Panc1 (cell line): ENCODE data around the gene GRHL3. TPM values are rescaled to one million over a fixed set of nuclear protein-coding genes. Genes with fewer than 3 reads are reported as not detected.

ENCODE experiments used
- ATAC-seq: fragments of 200-7000 bp; cut with Tn5 transposase; 2 replicates; pipeline ENCODE4 v1.9.1; 2020; ENCODE audit warnings: mild to moderate bottlenecking, moderate library complexity
- BruUV-seq: library from RNA; stranded (reverse); fragments of 400-500 nt; replicated peaks from 2 replicates; lab custom pipeline; 2021; lab: Mats Ljungman, UMichigan
- CTCF ChIA-PET: fragments of 300-600 bp; sonication (Branson Sonifier 250); formaldehyde crosslinking; loops from one replicate; lab custom pipeline; 2022; ENCODE audit warnings: antibody characterized with exemption; lab: Charles Lee
- POLR2A ChIA-PET: fragments of 300-600 bp; sonication (Branson Sonifier 250); formaldehyde crosslinking; loops from one replicate; lab custom pipeline; 2022; ENCODE audit warnings: antibody characterized with exemption; lab: Charles Lee
- DNase-seq: peaks from one replicate; pipeline ENCODE4 v3.0.0-alpha.2; 2010; ENCODE audit warnings: low read depth, low spot score
- H3K27ac ChIP-seq: 2 replicates; pipeline ENCODE4 v1.5.1; 2011; ENCODE audit warnings: mild to moderate bottlenecking, low read length, inconsistent platforms
- H3K27me3 ChIP-seq: fragments of 200-500 bp; sonication (Bioruptor generic); 2 replicates; pipeline ENCODE4 v1.6.0; 2014; ENCODE audit warnings: low read length, inconsistent platforms; ENCODE audit not compliant: control insufficient read depth, insufficient read depth
- H3K36me3 ChIP-seq: fragments of 200-500 bp; sonication (Bioruptor generic); 2 replicates; pipeline ENCODE4 v1.5.1; 2014; ENCODE audit warnings: inconsistent platforms, mild to moderate bottlenecking, low read length, moderate library complexity; ENCODE audit not compliant: control insufficient read depth, insufficient read depth
- H3K4me1 ChIP-seq: 2 replicates; pipeline ENCODE4 v1.5.1; 2011; ENCODE audit warnings: inconsistent platforms, mild to moderate bottlenecking, low read length, moderate library complexity; ENCODE audit not compliant: control insufficient read depth, insufficient read depth
- H3K4me3 ChIP-seq, 2 experiments: 2 replicates each; pipeline ENCODE4 v1.5.1; 2011 to 2012; ENCODE audit warnings: low read depth in 2 of 2, low read length in 2 of 2, mild to moderate bottlenecking in 2 of 2, inconsistent platforms in 1 of 2, moderate library complexity in 1 of 2
- H3K9me3 ChIP-seq: fragments of 200-500 bp; sonication (Bioruptor generic); 2 replicates; pipeline ENCODE4 v1.5.1; 2014; ENCODE audit warnings: low read depth, mild to moderate bottlenecking, inconsistent platforms, low read length, moderate library complexity; ENCODE audit not compliant: control insufficient read depth, insufficient read depth
- POLR2AphosphoS5 ChIP-seq: IDR thresholded peaks from 2 replicates; pipeline ENCODE4 v1.6.1; 2012; ENCODE audit warnings: mild to moderate bottlenecking, low read depth, low read length, moderate library complexity
- SIN3A ChIP-seq: IDR thresholded peaks from 2 replicates; pipeline ENCODE4 v1.6.1; 2012; ENCODE audit warnings: low read depth, mild to moderate bottlenecking, low read length, moderate library complexity, borderline replicate concordance; ENCODE audit not compliant: insufficient read depth
- TCF7L2 ChIP-seq: IDR thresholded peaks from 2 replicates; pipeline ENCODE4 v1.6.1; 2011; ENCODE audit warnings: mild to moderate bottlenecking, low read depth, low read length, inconsistent platforms
- in situ Hi-C: cut with HindIII; loops from 2 replicates; pipeline ENCODE4 v1.10.0; 2016; ENCODE audit warnings: low sequenced_read_pairs, low pct_unique_long_range_greater_than_20kb
- intact Hi-C: fragments of 100-400 bp; cut with micrococcal nuclease; formaldehyde crosslinking; loops from one replicate; pipeline ENCODE4 v1.10.0; 2022; ENCODE audit not compliant: unreplicated experiment
- total RNA-seq: library from RNA; stranded (reverse); gene quantifications from one replicate; pipeline ENCODE4 v1.2.1, GENCODE V29; 2021; ENCODE audit not compliant: unreplicated experiment
- TF ChIP-seq, protein P1 (sequence below): fragments of 450-650 bp; IDR thresholded peaks from 2 replicates; pipeline ENCODE4 v1.5.1; 2017; ENCODE audit warnings: mild to moderate bottlenecking
- TF ChIP-seq, protein P2 (sequence below), 2 experiments: IDR thresholded peaks; 2 replicates each; pipeline ENCODE4 v1.6.1; 2011 to 2012; ENCODE audit warnings: low read depth in 2 of 2, control low read depth in 1 of 2, low read length in 1 of 2, mild to moderate bottlenecking in 1 of 2, moderate library complexity in 1 of 2; ENCODE audit not compliant: insufficient read depth in 1 of 2

GRHL3 gene
- total RNA-seq, 1 experiment from 2014 or later: 16.7 TPM

DNA sequence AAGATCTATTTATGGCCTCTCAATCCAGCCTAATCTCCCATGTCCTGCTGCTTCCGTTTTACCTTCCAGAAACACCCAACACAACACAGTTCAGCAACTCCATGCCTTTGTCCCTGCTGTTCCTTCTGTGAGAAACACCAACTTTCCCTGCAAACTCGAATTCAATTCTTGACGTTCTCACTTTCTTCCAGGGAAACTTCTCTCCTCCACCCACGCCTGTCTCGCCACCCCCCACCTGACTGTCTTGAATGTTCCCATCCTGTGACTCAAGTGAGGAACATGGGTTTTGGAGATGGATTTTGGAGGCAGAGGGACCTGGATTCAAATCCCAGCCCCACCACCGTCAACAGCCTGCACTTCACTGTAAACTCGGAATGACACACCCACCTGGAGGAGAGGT, 44.8 kb downstream of the GRHL3 start:
- Histone ChIP-seq H3K27me3 (no peaks in the 10 kb centered on the region), H3K4me3 (no peak overlapping the region), H3K9me3 (no peaks in the 10 kb centered on the region), H3K36me3 (no peaks in the 10 kb centered on the region), H3K4me1 (peaks cover 19% of the 10 kb centered on the region), H3K27ac (peak overlapping the region; percentile 20)
- TF ChIP-seq, protein P1, sequence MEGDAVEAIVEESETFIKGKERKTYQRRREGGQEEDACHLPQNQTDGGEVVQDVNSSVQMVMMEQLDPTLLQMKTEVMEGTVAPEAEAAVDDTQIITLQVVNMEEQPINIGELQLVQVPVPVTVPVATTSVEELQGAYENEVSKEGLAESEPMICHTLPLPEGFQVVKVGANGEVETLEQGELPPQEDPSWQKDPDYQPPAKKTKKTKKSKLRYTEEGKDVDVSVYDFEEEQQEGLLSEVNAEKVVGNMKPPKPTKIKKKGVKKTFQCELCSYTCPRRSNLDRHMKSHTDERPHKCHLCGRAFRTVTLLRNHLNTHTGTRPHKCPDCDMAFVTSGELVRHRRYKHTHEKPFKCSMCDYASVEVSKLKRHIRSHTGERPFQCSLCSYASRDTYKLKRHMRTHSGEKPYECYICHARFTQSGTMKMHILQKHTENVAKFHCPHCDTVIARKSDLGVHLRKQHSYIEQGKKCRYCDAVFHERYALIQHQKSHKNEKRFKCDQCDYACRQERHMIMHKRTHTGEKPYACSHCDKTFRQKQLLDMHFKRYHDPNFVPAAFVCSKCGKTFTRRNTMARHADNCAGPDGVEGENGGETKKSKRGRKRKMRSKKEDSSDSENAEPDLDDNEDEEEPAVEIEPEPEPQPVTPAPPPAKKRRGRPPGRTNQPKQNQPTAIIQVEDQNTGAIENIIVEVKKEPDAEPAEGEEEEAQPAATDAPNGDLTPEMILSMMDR: no peak
- DNase-seq (no peak), ATAC-seq (no peak)
- no TSS peak for BruUV-seq
- ChIA-PET CTCF (no interaction called here), POLR2A (no interaction called here)
- intact Hi-C loops: no loop called here
- in situ Hi-C loops: no loop called here

DNA sequence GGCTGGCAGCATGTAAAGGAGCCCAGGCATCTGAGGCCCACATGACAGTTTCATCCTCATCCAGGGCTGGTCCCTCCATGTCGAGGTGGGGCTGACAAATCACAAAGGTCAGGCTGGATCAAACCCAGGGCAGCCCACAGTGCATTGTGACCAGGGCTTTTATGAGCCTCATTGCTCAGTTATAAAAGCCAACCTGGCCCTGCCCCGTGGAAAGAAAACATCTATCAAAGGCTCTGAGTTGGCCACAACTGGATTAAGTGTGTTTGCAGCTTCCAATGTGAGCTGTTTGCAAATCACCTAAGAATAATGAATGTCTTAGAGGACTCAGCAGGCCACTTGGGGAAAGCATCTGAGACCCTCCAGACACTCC, 45.4 kb downstream of the GRHL3 start:
- ChIA-PET POLR2A (no interaction called here), CTCF (no interaction called here)
- BruUV-seq: no TSS peak
- intact Hi-C loops: no loop called here
- in situ Hi-C loops: no loop called here
- Histone ChIP-seq H3K27me3 (no peaks in the 10 kb centered on the region), H3K36me3 (no peaks in the 10 kb centered on the region), H3K27ac (peak overlapping the region; percentile 73), H3K4me3 (0 out of 4 replicates have a peak overlapping the region, but pooled peaks of 1 of the 2 experiments have one; percentile 5), H3K4me1 (peaks cover 19% of the 10 kb centered on the region), H3K9me3 (no peaks in the 10 kb centered on the region)
- ATAC-seq (peak; percentile 59), DNase-seq (no peak)
- TF ChIP-seq POLR2AphosphoS5: no peak
- TF ChIP-seq TCF7L2: peak; percentile 82

DNA sequence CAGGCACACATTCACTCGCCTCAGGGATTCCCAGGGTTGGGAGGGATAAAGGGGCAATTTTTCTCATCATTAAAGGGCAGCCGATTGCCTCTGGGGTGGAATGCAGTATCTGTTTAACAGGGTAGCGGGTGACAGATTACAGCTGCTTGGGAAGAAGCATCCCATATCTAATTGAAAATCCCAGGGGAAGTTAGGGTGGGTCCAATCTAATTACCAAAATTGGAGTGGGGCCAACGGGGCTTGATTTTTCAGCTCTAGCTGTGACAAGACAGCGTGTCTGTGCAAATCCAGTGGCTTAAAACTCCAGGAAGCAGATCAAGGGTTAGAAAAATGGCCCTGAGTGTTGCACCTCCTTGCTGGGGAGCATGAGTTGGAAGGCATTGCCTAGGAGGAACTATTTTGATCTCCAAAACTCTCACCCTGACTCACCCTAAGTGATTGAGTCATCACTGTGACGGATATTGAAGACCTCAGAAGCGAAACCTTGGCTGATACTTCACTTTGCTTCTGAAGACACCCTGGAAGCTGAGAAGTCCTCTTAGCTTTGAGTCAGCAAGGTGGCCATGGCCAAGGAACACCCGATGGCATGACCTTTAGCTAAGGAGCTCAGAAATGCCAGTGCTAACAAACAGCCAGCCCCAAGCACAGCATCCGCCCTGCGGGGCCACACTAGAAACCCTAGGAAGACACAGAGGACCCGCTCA, 46.0 kb downstream of the GRHL3 start:
- POLR2A ChIA-PET: interaction anchor here (0.6 kb wide), 1 partner anchor 21 kb away, joined by 3 read pairs; no protein-coding TSS in a partner anchor
- H3K36me3 ChIP-seq: no peaks in the 10 kb centered on the region
- H3K4me3 ChIP-seq: 0 out of 4 replicates have a peak overlapping the region, but pooled peaks of 1 of the 2 experiments have one; percentile 5
- peak overlapping the region; percentile 73 for H3K27ac ChIP-seq
- peak; percentile 76 for DNase-seq
- CTCF ChIA-PET: no interaction called here
- no peaks in the 10 kb centered on the region for H3K9me3 ChIP-seq
- H3K4me1 ChIP-seq: peaks cover 19% of the 10 kb centered on the region
- intact Hi-C loops: no loop called here
- peak; percentile 74 for ATAC-seq
- no peaks in the 10 kb centered on the region for H3K27me3 ChIP-seq
- in situ Hi-C loops: no loop called here
- TF ChIP-seq POLR2AphosphoS5 (no peak), TCF7L2 (peak; percentile 47; the same call in 1 of the 2 replicates)
- BruUV-seq: no TSS peak

DNA sequence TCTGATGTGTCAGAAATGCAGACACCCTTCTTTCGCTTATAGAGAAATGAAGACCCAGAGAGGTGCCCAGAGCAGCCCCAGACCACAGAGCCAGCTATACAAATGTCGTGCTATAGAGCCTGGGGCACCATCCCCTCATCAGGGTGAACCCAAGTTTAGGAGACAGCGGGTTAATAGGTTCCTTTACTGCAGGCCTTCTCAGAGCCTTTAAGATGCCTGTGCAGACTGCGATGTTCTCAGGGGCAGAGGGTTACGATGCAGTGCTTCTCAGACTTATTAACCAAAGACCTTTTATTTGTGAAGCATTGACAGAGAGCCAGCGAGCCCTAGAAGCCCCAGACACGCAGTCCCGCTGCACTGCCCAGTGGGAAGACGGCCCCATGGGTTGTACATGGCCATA, 47.5 kb downstream of the GRHL3 start:
- BruUV-seq: no TSS peak
- H3K27ac ChIP-seq: no peak overlapping the region
- in situ Hi-C loops: no loop called here
- H3K27me3 ChIP-seq: no peaks in the 10 kb centered on the region
- DNase-seq: no peak
- H3K4me1 ChIP-seq: peaks cover 19% of the 10 kb centered on the region
- no peak for ATAC-seq
- no peaks in the 10 kb centered on the region for H3K9me3 ChIP-seq
- TF ChIP-seq, protein P1: no peak
- TF ChIP-seq POLR2AphosphoS5: no peak
- no peak for TF ChIP-seq TCF7L2
- TF ChIP-seq SIN3A: no peak
- TF ChIP-seq, protein P2, sequence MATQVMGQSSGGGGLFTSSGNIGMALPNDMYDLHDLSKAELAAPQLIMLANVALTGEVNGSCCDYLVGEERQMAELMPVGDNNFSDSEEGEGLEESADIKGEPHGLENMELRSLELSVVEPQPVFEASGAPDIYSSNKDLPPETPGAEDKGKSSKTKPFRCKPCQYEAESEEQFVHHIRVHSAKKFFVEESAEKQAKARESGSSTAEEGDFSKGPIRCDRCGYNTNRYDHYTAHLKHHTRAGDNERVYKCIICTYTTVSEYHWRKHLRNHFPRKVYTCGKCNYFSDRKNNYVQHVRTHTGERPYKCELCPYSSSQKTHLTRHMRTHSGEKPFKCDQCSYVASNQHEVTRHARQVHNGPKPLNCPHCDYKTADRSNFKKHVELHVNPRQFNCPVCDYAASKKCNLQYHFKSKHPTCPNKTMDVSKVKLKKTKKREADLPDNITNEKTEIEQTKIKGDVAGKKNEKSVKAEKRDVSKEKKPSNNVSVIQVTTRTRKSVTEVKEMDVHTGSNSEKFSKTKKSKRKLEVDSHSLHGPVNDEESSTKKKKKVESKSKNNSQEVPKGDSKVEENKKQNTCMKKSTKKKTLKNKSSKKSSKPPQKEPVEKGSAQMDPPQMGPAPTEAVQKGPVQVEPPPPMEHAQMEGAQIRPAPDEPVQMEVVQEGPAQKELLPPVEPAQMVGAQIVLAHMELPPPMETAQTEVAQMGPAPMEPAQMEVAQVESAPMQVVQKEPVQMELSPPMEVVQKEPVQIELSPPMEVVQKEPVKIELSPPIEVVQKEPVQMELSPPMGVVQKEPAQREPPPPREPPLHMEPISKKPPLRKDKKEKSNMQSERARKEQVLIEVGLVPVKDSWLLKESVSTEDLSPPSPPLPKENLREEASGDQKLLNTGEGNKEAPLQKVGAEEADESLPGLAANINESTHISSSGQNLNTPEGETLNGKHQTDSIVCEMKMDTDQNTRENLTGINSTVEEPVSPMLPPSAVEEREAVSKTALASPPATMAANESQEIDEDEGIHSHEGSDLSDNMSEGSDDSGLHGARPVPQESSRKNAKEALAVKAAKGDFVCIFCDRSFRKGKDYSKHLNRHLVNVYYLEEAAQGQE (IDR thresholded peaks at IDR 0.05; ENCODE audit: insufficient read depth in 1 of 2, low read depth in 2 of 2, low read length in 1 of 2): no peak
- POLR2A ChIA-PET: no interaction called here
- no peaks in the 10 kb centered on the region for H3K36me3 ChIP-seq
- intact Hi-C loops: no loop called here
- no peak overlapping the region for H3K4me3 ChIP-seq
- CTCF ChIA-PET: interaction anchor here (0.5 kb wide), 1 partner anchor 56 kb away, joined by 4 read pairs; no protein-coding TSS in a partner anchor
